Stimulated activated effector memory CD8-positive, alpha-beta T cell treated with anti-CD3 and anti-CD28 coated beads, Interleukin-12 subunit alpha, Interleukin-12 subunit beta, amount 100 ng/mL, for 72 hours (primary cell): ENCODE measurements around the gene SP2.

Experiments
- ATAC-seq: fragments of 150-1000 bp; cut with Tn5 transposase; 2 replicates; pipeline ENCODE4 v1.10.0; 2021
- DNase-seq, 2 donors: peaks; one replicate each; pipeline ENCODE4 v3.0.0; 2021 to 2022; ENCODE audit warnings: low spot score in 2 of 2
- H3K27ac Mint-ChIP-seq: one replicate; pipeline ENCODE4 v1.8.0; 2022; ENCODE audit warnings: mild to moderate bottlenecking, mixed read lengths
- H3K36me3 Mint-ChIP-seq: one replicate; pipeline ENCODE4 v1.8.0; 2022; ENCODE audit warnings: mild to moderate bottlenecking, mixed read lengths
- H3K4me1 Mint-ChIP-seq: one replicate; pipeline ENCODE4 v1.8.0; 2022; ENCODE audit warnings: mixed read lengths
- H3K4me3 Mint-ChIP-seq: one replicate; pipeline ENCODE4 v1.8.0; 2022; ENCODE audit warnings: mild to moderate bottlenecking, mixed read lengths
- H3K9me3 Mint-ChIP-seq: one replicate; pipeline ENCODE4 v1.8.0; 2022; ENCODE audit warnings: mixed read lengths

SP2 gene

GRCh38 chr17:47942096-47942510, 46.1 kb downstream of the SP2 start:
- no peak for ATAC-seq
- H3K9me3 Mint-ChIP-seq: peaks cover 4% of the 10 kb centered on the region
- H3K4me1 Mint-ChIP-seq: peaks cover 59% of the 10 kb centered on the region
- H3K36me3 Mint-ChIP-seq: peaks cover 39% of the 10 kb centered on the region
- H3K4me3 Mint-ChIP-seq: peak overlapping the region; percentile 69
- peak overlapping the region; percentile 82 for H3K27ac Mint-ChIP-seq
- no peak for DNase-seq

GRCh38 chr17:47942568-47942967, 46.5 kb downstream of the SP2 start:
- Mint-ChIP-seq H3K27ac (peak overlapping the region; percentile 82), H3K9me3 (peaks cover 4% of the 10 kb centered on the region), H3K36me3 (peaks cover 43% of the 10 kb centered on the region), H3K4me1 (peaks cover 59% of the 10 kb centered on the region), H3K4me3 (peak overlapping the region; percentile 69)
- DNase-seq (no peak), ATAC-seq (no peak)

- Mint-ChIP-seq H3K36me3 (peaks cover 63% of the 10 kb centered on the region), H3K4me3 (peak overlapping the region; percentile 10), H3K4me1 (peaks cover 65% of the 10 kb centered on the region), H3K9me3 (peaks cover 4% of the 10 kb centered on the region), H3K27ac (peak overlapping the region; percentile 71)
- no peak for DNase-seq
- no peak for ATAC-seq
Measured at GRCh38 chr17:47945080-47945479, 49.0 kb downstream of the SP2 start.

GRCh38 chr17:47945529-47946508, 49.8 kb downstream of the SP2 start:
- no peak for ATAC-seq
- Mint-ChIP-seq H3K27ac (peak overlapping the region; percentile 71), H3K4me3 (peak overlapping the region; percentile 10), H3K4me1 (peaks cover 63% of the 10 kb centered on the region), H3K9me3 (peaks cover 3% of the 10 kb centered on the region), H3K36me3 (peaks cover 60% of the 10 kb centered on the region)
- no peak for DNase-seq

GRCh38 chr17:47946516-47946915, 50.5 kb downstream of the SP2 start:
- peaks cover 56% of the 10 kb centered on the region for H3K4me1 Mint-ChIP-seq
- DNase-seq (no peak), ATAC-seq (no peak)
- H3K27ac Mint-ChIP-seq: peak overlapping the region; percentile 73
- no peak overlapping the region for H3K4me3 Mint-ChIP-seq
- H3K36me3 Mint-ChIP-seq: peaks cover 53% of the 10 kb centered on the region
- no peaks in the 10 kb centered on the region for H3K9me3 Mint-ChIP-seq

- H3K36me3 Mint-ChIP-seq: peaks cover 53% of the 10 kb centered on the region
- DNase-seq (peak; percentile 52 to 85), ATAC-seq (peak; percentile 93)
- H3K27ac Mint-ChIP-seq: peak overlapping the region; percentile 73
- H3K4me3 Mint-ChIP-seq: no peak overlapping the region
- H3K9me3 Mint-ChIP-seq: no peaks in the 10 kb centered on the region
- peaks cover 53% of the 10 kb centered on the region for H3K4me1 Mint-ChIP-seq
Measured at GRCh38 chr17:47946929-47947397, 50.9 kb downstream of the SP2 start.

GRCh38 chr17:47948706-47949196, 52.7 kb downstream of the SP2 start:
- H3K36me3 Mint-ChIP-seq: peaks cover 53% of the 10 kb centered on the region
- H3K9me3 Mint-ChIP-seq: no peaks in the 10 kb centered on the region
- DNase-seq (no peak), ATAC-seq (no peak)
- peak overlapping the region; percentile 63 for H3K27ac Mint-ChIP-seq
- H3K4me1 Mint-ChIP-seq: peaks cover 41% of the 10 kb centered on the region
- H3K4me3 Mint-ChIP-seq: no peak overlapping the region

GRCh38 chr17:47949197-47949759, 53.2 kb downstream of the SP2 start:
- DNase-seq (peak; percentile 83 to 91), ATAC-seq (peak; percentile 78)
- peak overlapping the region; percentile 63 for H3K27ac Mint-ChIP-seq
- peaks cover 37% of the 10 kb centered on the region for H3K4me1 Mint-ChIP-seq
- H3K4me3 Mint-ChIP-seq: peak overlapping the region; percentile 49
- peaks cover 52% of the 10 kb centered on the region for H3K36me3 Mint-ChIP-seq
- H3K9me3 Mint-ChIP-seq: no peaks in the 10 kb centered on the region

GRCh38 chr17:47949946-47950345, 53.9 kb downstream of the SP2 start:
- peak overlapping the region; percentile 63 for H3K27ac Mint-ChIP-seq
- peak overlapping the region; percentile 49 for H3K4me3 Mint-ChIP-seq
- H3K4me1 Mint-ChIP-seq: peaks cover 30% of the 10 kb centered on the region
- DNase-seq: no peak
- peaks cover 45% of the 10 kb centered on the region for H3K36me3 Mint-ChIP-seq
- ATAC-seq: no peak
- H3K9me3 Mint-ChIP-seq: no peaks in the 10 kb centered on the region

GRCh38 chr17:47950448-47950847, 54.4 kb downstream of the SP2 start:
- ATAC-seq (no peak), DNase-seq (no peak)
- Mint-ChIP-seq H3K4me1 (peaks cover 25% of the 10 kb centered on the region), H3K27ac (peak overlapping the region; percentile 63), H3K4me3 (no peak overlapping the region), H3K9me3 (no peaks in the 10 kb centered on the region), H3K36me3 (peaks cover 40% of the 10 kb centered on the region)

GRCh38 chr17:47952171-47953021, 56.4 kb downstream of the SP2 start:
- no peaks in the 10 kb centered on the region for H3K9me3 Mint-ChIP-seq
- H3K27ac Mint-ChIP-seq: peak overlapping the region; percentile 14
- ATAC-seq (no peak), DNase-seq (no peak)
- peaks cover 21% of the 10 kb centered on the region for H3K36me3 Mint-ChIP-seq
- H3K4me3 Mint-ChIP-seq: no peak overlapping the region
- H3K4me1 Mint-ChIP-seq: peaks cover 15% of the 10 kb centered on the region

GRCh38 chr17:47953909-47954308, 57.9 kb downstream of the SP2 start:
- peaks cover 8% of the 10 kb centered on the region for H3K36me3 Mint-ChIP-seq
- no peak overlapping the region for H3K27ac Mint-ChIP-seq
- DNase-seq (no peak), ATAC-seq (no peak)
- no peaks in the 10 kb centered on the region for H3K9me3 Mint-ChIP-seq
- H3K4me1 Mint-ChIP-seq: peaks cover 12% of the 10 kb centered on the region
- H3K4me3 Mint-ChIP-seq: no peak overlapping the region

- no peaks in the 10 kb centered on the region for H3K9me3 Mint-ChIP-seq
- H3K4me3 Mint-ChIP-seq: no peak overlapping the region
- no peaks in the 10 kb centered on the region for H3K36me3 Mint-ChIP-seq
- no peaks in the 10 kb centered on the region for H3K4me1 Mint-ChIP-seq
- ATAC-seq (no peak), DNase-seq (no peak)
- no peak overlapping the region for H3K27ac Mint-ChIP-seq
Measured at GRCh38 chr17:47955497-47956461, 59.7 kb downstream of the SP2 start.
